ENCODE measurements around the gene ARHGAP25.

The ARHGAP25 gene

GRCh38 chr2:68805025-68805424, 70.4 kb downstream of the ARHGAP25 start:
- DNase-seq: no peak

- no peak for DNase-seq
These were observed 72.0 kb downstream of the ARHGAP25 start for GRCh38 chr2:68806511-68807109.

GRCh38 chr2:68807821-68808266, 73.2 kb downstream of the ARHGAP25 start:
- DNase-seq: no peak

- no peak for DNase-seq
These were observed 75.0 kb downstream of the ARHGAP25 start for GRCh38 chr2:68809324-68810240.

GRCh38 chr2:68811364-68811763, 76.8 kb downstream of the ARHGAP25 start:
- DNase-seq: no peak

- no peak for DNase-seq
These were observed 77.6 kb downstream of the ARHGAP25 start for GRCh38 chr2:68812251-68812650.

GRCh38 chr2:68813596-68813995, 79.0 kb downstream of the ARHGAP25 start:
- DNase-seq: no peak

GRCh38 chr2:68817306-68817705, 82.7 kb downstream of the ARHGAP25 start:
- no peak for DNase-seq

GRCh38 chr2:68819556-68819955, 84.9 kb downstream of the ARHGAP25 start:
- no peak for DNase-seq

GRCh38 chr2:68822207-68822872, 87.7 kb downstream of the ARHGAP25 start:
- DNase-seq: no peak

GRCh38 chr2:68824831-68825230, 90.2 kb downstream of the ARHGAP25 start:
- DNase-seq: no peak

GRCh38 chr2:68825866-68826265, 91.3 kb downstream of the ARHGAP25 start:
- DNase-seq: no peak

- no peak for DNase-seq
These were observed 93.1 kb downstream of the ARHGAP25 start for GRCh38 chr2:68827666-68828065.

- DNase-seq: no peak
These were observed 94.5 kb downstream of the ARHGAP25 start for GRCh38 chr2:68828887-68829708.

GRCh38 chr2:68829749-68830148, 95.1 kb downstream of the ARHGAP25 start:
- DNase-seq: no peak

- DNase-seq: no peak
These were observed 97.1 kb downstream of the ARHGAP25 start for GRCh38 chr2:68831686-68832232.

- no peak for DNase-seq
These were observed 97.7 kb downstream of the ARHGAP25 start for GRCh38 chr2:68832233-68832869.

GRCh38 chr2:68833162-68833561, 98.6 kb downstream of the ARHGAP25 start:
- DNase-seq: no peak

- no peak for DNase-seq
These were observed 100.2 kb downstream of the ARHGAP25 start for GRCh38 chr2:68834737-68835376.

GRCh38 chr2:68835621-68836020, 101.0 kb downstream of the ARHGAP25 start:
- no peak for DNase-seq

- no peak for DNase-seq
These were observed 102.7 kb downstream of the ARHGAP25 start for GRCh38 chr2:68837164-68837860.

All from NCI-H2081 treated with DMSO at 0.1 percent for 48 hours (cell line).